Calu3 (cell line): ENCODE results near the gene ITIH3. TPM values are rescaled to one million over a fixed set of nuclear protein-coding genes. Genes with fewer than 3 reads are reported as not detected.

Source experiments
- BruUV-seq: library from RNA; stranded (reverse); fragments of 400-500 nt; replicated peaks from 2 replicates; lab custom pipeline; 2021; lab: Mats Ljungman, UMichigan
- CTCF ChIA-PET: fragments of 300-600 bp; sonication (Branson Sonifier 250); formaldehyde crosslinking; loops from one replicate; lab custom pipeline; 2022; ENCODE audit warnings: antibody characterized with exemption; lab: Charles Lee
- DNase-seq: peaks from one replicate; pipeline ENCODE4 v3.0.0; 2022
- H3K27ac Mint-ChIP-seq: one replicate; pipeline ENCODE4 v1.8.0; 2022; ENCODE audit warnings: mixed read lengths; ENCODE audit not compliant: unreplicated experiment
- H3K27me3 Mint-ChIP-seq: one replicate; pipeline ENCODE4 v1.8.0; 2022; ENCODE audit warnings: mixed read lengths; ENCODE audit not compliant: unreplicated experiment
- H3K36me3 Mint-ChIP-seq: one replicate; pipeline ENCODE4 v1.8.0; 2022; ENCODE audit warnings: mild to moderate bottlenecking, moderate library complexity, mixed read lengths; ENCODE audit not compliant: insufficient read depth, unreplicated experiment
- H3K4me1 Mint-ChIP-seq: one replicate; pipeline ENCODE4 v1.8.0; 2022; ENCODE audit warnings: mild to moderate bottlenecking, low read depth, mixed read lengths; ENCODE audit not compliant: unreplicated experiment
- H3K4me3 Mint-ChIP-seq: one replicate; pipeline ENCODE4 v1.8.0; 2022; ENCODE audit warnings: mild to moderate bottlenecking, low read depth, moderate library complexity, mixed read lengths; ENCODE audit not compliant: unreplicated experiment
- H3K9me3 Mint-ChIP-seq: one replicate; pipeline ENCODE4 v1.8.0; 2022; ENCODE audit warnings: low read depth, mixed read lengths; ENCODE audit not compliant: unreplicated experiment
- intact Hi-C: fragments of 100-400 bp; cut with micrococcal nuclease; formaldehyde crosslinking; loops from one replicate; pipeline ENCODE4 v1.10.0; 2022; ENCODE audit not compliant: unreplicated experiment
- total RNA-seq: library from RNA; stranded (reverse); gene quantifications from 2 replicates; pipeline ENCODE4 v1.2.3, GENCODE V29; 2022
- TF ChIP-seq, protein P1 (sequence below): fragments of 200-600 bp; IDR thresholded peaks from one replicate; pipeline ENCODE4 v1.8.0; 2022; ENCODE audit warnings: antibody characterized with exemption; ENCODE audit not compliant: unreplicated experiment

ITIH3 gene
- total RNA-seq, 1 experiment from 2014 or later: not detected

DNA sequence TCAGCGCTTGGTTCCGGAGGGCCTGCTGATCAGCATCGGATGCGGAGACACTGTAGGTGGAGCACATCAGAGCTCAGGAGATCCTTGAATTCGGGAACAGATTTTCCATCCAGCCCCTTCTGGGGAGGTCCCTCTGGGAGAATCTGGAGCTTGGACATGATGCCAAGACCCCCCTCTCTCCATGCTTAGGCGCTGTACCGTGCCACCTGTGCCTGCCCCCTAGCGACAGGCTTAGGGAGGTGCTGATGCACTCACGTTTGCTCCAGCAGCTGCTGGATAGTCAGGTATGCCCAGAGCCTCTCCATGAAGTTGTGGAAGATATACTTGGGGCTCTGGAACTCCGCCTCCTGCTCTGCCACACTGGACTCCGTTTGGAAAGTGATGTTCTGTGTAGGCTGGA lies 26.1 kb downstream of the ITIH3 start:
- intact Hi-C loops: no loop called here
- no peaks in the 10 kb centered on the region for H3K27me3 Mint-ChIP-seq
- TF ChIP-seq, protein P1, sequence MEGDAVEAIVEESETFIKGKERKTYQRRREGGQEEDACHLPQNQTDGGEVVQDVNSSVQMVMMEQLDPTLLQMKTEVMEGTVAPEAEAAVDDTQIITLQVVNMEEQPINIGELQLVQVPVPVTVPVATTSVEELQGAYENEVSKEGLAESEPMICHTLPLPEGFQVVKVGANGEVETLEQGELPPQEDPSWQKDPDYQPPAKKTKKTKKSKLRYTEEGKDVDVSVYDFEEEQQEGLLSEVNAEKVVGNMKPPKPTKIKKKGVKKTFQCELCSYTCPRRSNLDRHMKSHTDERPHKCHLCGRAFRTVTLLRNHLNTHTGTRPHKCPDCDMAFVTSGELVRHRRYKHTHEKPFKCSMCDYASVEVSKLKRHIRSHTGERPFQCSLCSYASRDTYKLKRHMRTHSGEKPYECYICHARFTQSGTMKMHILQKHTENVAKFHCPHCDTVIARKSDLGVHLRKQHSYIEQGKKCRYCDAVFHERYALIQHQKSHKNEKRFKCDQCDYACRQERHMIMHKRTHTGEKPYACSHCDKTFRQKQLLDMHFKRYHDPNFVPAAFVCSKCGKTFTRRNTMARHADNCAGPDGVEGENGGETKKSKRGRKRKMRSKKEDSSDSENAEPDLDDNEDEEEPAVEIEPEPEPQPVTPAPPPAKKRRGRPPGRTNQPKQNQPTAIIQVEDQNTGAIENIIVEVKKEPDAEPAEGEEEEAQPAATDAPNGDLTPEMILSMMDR: peak; percentile 74
- no peaks in the 10 kb centered on the region for H3K9me3 Mint-ChIP-seq
- no peak overlapping the region for H3K27ac Mint-ChIP-seq
- peak; percentile 49 for DNase-seq
- H3K4me3 Mint-ChIP-seq: no peak overlapping the region
- CTCF ChIA-PET: interaction anchor here (0.6 to 1.1 kb wide), 4 partner anchors 9 to 50 kb away, joined by 3 read pairs; partner anchors contain the start of gene NEK4
- no TSS peak for BruUV-seq
- H3K36me3 Mint-ChIP-seq: no peaks in the 10 kb centered on the region
- no peaks in the 10 kb centered on the region for H3K4me1 Mint-ChIP-seq

DNA sequence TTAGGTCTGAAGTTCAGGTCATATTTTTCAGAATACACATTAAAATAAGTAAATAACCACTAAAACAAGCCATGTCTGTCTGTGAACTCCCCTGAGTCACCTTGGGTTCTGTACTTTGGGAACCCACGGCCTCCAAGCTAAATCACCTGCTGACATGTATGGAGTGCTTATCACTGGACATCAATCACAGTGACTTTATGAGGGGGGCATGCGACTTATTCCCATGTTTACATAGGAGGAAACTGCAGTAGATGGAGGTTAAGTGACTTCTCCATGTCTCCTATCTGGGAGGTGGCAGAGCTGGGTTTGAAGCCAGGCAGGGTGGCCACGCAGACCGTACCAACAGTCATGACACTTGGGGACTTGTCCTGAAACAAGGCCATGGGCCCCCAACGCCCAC lies 27.8 kb downstream of the ITIH3 start:
- intact Hi-C loops: no loop called here
- Mint-ChIP-seq H3K4me1 (peaks cover 4% of the 10 kb centered on the region), H3K27me3 (no peaks in the 10 kb centered on the region), H3K4me3 (no peak overlapping the region), H3K9me3 (no peaks in the 10 kb centered on the region), H3K27ac (no peak overlapping the region), H3K36me3 (no peaks in the 10 kb centered on the region)
- DNase-seq: no peak
- BruUV-seq: no TSS peak
- TF ChIP-seq, protein P1: no peak
- CTCF ChIA-PET: no interaction called here

DNA sequence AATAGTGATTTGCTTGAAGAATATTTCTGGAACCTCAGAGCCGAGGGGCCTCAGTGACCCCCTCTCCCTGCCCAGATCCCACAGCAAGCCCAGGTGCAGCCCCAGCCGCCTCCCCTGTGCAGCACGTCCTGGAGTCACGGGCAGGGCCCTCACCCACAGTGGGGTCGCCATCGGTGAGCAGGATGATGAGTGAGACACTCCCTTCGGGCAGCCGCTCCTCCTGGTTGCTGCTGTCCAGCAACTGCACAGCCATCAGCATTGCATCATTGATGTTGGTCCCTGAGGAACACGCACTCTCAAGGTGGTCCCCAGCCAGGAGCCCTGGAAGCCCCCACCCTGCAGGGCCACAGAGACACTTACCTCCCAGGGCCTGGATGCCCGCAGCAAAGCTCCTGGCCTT lies 29.4 kb downstream of the ITIH3 start:
- TF ChIP-seq, protein P1: no peak
- no peak for DNase-seq
- peaks cover 14% of the 10 kb centered on the region for H3K4me1 Mint-ChIP-seq
- no peaks in the 10 kb centered on the region for H3K27me3 Mint-ChIP-seq
- CTCF ChIA-PET: no interaction called here
- no peaks in the 10 kb centered on the region for H3K9me3 Mint-ChIP-seq
- H3K36me3 Mint-ChIP-seq: no peaks in the 10 kb centered on the region
- no peak overlapping the region for H3K4me3 Mint-ChIP-seq
- BruUV-seq: no TSS peak
- H3K27ac Mint-ChIP-seq: no peak overlapping the region
- intact Hi-C loops: no loop called here

DNA sequence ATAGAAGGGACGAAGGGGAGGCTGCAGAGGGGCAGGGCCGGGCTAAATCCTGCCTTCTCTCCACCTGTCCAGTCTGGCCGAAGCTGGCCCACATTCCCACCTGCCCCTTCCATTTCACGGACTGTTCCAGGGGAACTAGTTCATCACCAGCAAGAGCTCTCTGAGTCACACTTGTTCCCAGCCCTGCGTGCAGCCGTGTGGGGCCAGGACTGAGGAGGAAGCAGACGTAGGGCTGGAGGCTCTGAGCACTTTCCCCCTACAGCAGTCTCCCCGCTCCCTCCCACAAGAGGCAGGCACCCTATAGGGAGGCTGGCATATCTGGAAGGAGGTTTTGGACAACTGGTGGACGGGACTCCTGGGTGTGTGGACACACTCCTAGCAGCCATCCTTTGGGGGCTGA lies 32.8 kb downstream of the ITIH3 start:
- Mint-ChIP-seq H3K4me3 (no peak overlapping the region), H3K4me1 (peaks cover 27% of the 10 kb centered on the region), H3K27ac (peak overlapping the region; percentile 74), H3K9me3 (no peaks in the 10 kb centered on the region), H3K36me3 (no peaks in the 10 kb centered on the region), H3K27me3 (no peaks in the 10 kb centered on the region)
- intact Hi-C loops: loop anchor here (2.0 kb wide), 1 partner anchor 85 kb away; no protein-coding TSS in a partner anchor
- CTCF ChIA-PET: interaction anchor here (1.1 kb wide), 1 partner anchor 10 kb away, joined by 3 read pairs; no protein-coding TSS in a partner anchor
- TF ChIP-seq, protein P1: no peak
- peak; percentile 47 for DNase-seq
- no TSS peak for BruUV-seq
